GM23338 (cell line): ENCODE results near the gene SLC13A5. TPM values are rescaled to one million over a fixed set of nuclear protein-coding genes. Genes with fewer than 3 reads are reported as not detected.

Experiments used
- ATAC-seq: fragments of 200-7000 bp; cut with Tn5 transposase; 3 replicates; pipeline ENCODE4 v1.9.1; 2020
- DNase-seq: peaks from one replicate; pipeline ENCODE4 v3.0.0-alpha.2; 2015; ENCODE audit warnings: low spot score
- H2AFZ ChIP-seq: fragments of 200-600 bp; sonication (generic); 2 replicates; pipeline ENCODE4 v1.8.0; 2016; ENCODE audit warnings: antibody characterized with exemption, mild to moderate bottlenecking, moderate library complexity
- H3F3A ChIP-seq: fragments of 200-600 bp; sonication (generic); replicated peaks from 2 replicates; pipeline ENCODE4 v1.8.0; 2017; ENCODE audit warnings: antibody characterized with exemption, mixed run types, low read depth
- H3K27ac ChIP-seq: fragments of 200-600 bp; sonication (generic); 2 replicates; pipeline ENCODE4 v1.6.1; 2016; ENCODE audit warnings: low read depth
- H3K27me3 ChIP-seq: fragments of 200-600 bp; sonication (generic); 2 replicates; pipeline ENCODE4 v1.8.0; 2016; ENCODE audit warnings: mild to moderate bottlenecking, mixed run types, moderate library complexity; ENCODE audit not compliant: insufficient read depth
- H3K36me3 ChIP-seq: fragments of 200-600 bp; sonication (generic); 2 replicates; pipeline ENCODE4 v1.8.0; 2016; ENCODE audit warnings: mild to moderate bottlenecking; ENCODE audit not compliant: insufficient read depth
- H3K4me1 ChIP-seq: fragments of 200-600 bp; sonication (generic); 2 replicates; pipeline ENCODE4 v1.8.0; 2016; ENCODE audit warnings: mild to moderate bottlenecking, moderate library complexity; ENCODE audit not compliant: insufficient read depth
- H3K4me2 ChIP-seq: fragments of 200-600 bp; sonication (generic); 2 replicates; pipeline ENCODE4 v1.7.1; 2017; ENCODE audit warnings: mixed run types
- H3K4me3 ChIP-seq: fragments of 200-600 bp; sonication (generic); 2 replicates; pipeline ENCODE4 v1.6.1; 2016; ENCODE audit warnings: mixed run types
- H3K79me2 ChIP-seq: fragments of 200-600 bp; sonication (generic); replicated peaks from 2 replicates; pipeline ENCODE4 v1.8.0; 2017; ENCODE audit warnings: mild to moderate bottlenecking; ENCODE audit not compliant: insufficient read depth
- H3K9me2 ChIP-seq: fragments of 200-600 bp; sonication (generic); 2 replicates; pipeline ENCODE4 v1.8.0; 2017; ENCODE audit not compliant: insufficient read depth
- H4K20me1 ChIP-seq: fragments of 200-600 bp; sonication (generic); replicated peaks from 2 replicates; pipeline ENCODE4 v1.8.0; 2017; ENCODE audit warnings: mild to moderate bottlenecking; ENCODE audit not compliant: insufficient read depth
- H3K27ac Mint-ChIP-seq: 2 replicates; pipeline ENCODE4 v1.8.0; 2020; ENCODE audit warnings: inconsistent platforms, mild to moderate bottlenecking, moderate library complexity, mixed read lengths
- H3K27me3 Mint-ChIP-seq: 3 replicates; pipeline ENCODE4 v1.8.0; 2022; ENCODE audit warnings: low read depth, mild to moderate bottlenecking, moderate library complexity, mixed read lengths, inconsistent platforms; ENCODE audit not compliant: insufficient read depth, poor library complexity
- H3K36me3 Mint-ChIP-seq: 3 replicates; pipeline ENCODE4 v1.8.0; 2021; ENCODE audit warnings: low read depth, mild to moderate bottlenecking, inconsistent platforms, moderate library complexity, mixed read lengths
- H3K4me1 Mint-ChIP-seq: 3 replicates; pipeline ENCODE4 v1.8.0; 2020; ENCODE audit warnings: mild to moderate bottlenecking, inconsistent platforms, mixed read lengths
- H3K4me3 Mint-ChIP-seq: 3 replicates; pipeline ENCODE4 v1.8.0; 2021; ENCODE audit warnings: moderate library complexity, mild to moderate bottlenecking, inconsistent platforms, mixed read lengths
- H3K9me3 Mint-ChIP-seq: 3 replicates; pipeline ENCODE4 v1.8.0; 2020; ENCODE audit warnings: moderate library complexity, mild to moderate bottlenecking, inconsistent platforms, mixed read lengths
- CREB1 ChIP-seq: fragments of 250-450 bp; sonication (Bioruptor Pico); IDR thresholded peaks from 2 replicates; pipeline ENCODE4 v1.5.0; 2020; ENCODE audit warnings: low read depth, mild to moderate bottlenecking, moderate library complexity
- EZH2 ChIP-seq: fragments of 200-600 bp; sonication (generic); IDR thresholded peaks from one replicate; pipeline ENCODE4 v1.8.0; 2017; ENCODE audit warnings: antibody characterized with exemption, mild to moderate bottlenecking, low read depth; ENCODE audit not compliant: unreplicated experiment
- EZH2phosphoT487 ChIP-seq: fragments of 200-600 bp; sonication (generic); IDR thresholded peaks from one replicate; pipeline ENCODE4 v1.8.1; 2018; ENCODE audit warnings: antibody characterized with exemption; ENCODE audit not compliant: unreplicated experiment
- JUNB ChIP-seq: IDR thresholded peaks from one replicate; pipeline ENCODE4 v1.6.1; 2016; ENCODE audit warnings: antibody characterized with exemption; ENCODE audit not compliant: unreplicated experiment
- NANOG ChIP-seq: IDR thresholded peaks from 2 replicates; pipeline ENCODE4 v1.6.1; 2016; ENCODE audit warnings: antibody characterized with exemption, borderline replicate concordance
- POLR2AphosphoS5 ChIP-seq: IDR thresholded peaks from 2 replicates; pipeline ENCODE4 v1.6.1; 2016; ENCODE audit warnings: antibody characterized with exemption, low read depth
- STAT1 ChIP-seq: IDR thresholded peaks from one replicate; pipeline ENCODE4 v1.6.1; 2016; ENCODE audit warnings: antibody characterized with exemption; ENCODE audit not compliant: unreplicated experiment
- ZNF114 ChIP-seq: fragments of 250-450 bp; sonication (Bioruptor Pico); IDR thresholded peaks from 2 replicates; pipeline ENCODE4 v1.5.0; 2020; ENCODE audit warnings: mild to moderate bottlenecking, moderate library complexity
- ZNF331 ChIP-seq: fragments of 250-450 bp; sonication (Bioruptor Pico); IDR thresholded peaks from 2 replicates; pipeline ENCODE4 v1.5.0; 2020; ENCODE audit warnings: low read depth, mild to moderate bottlenecking, moderate library complexity
- polyA plus RNA-seq: library from polyadenylated mRNA; unstranded; fragments of >200 nt; fragmentation: Nextera tagmentation; extraction: Ambion mirVana; gene quantifications from 2 replicates; pipeline ENCODE4 v1.2.1, GENCODE V29; 2016
- total RNA-seq: library from RNA; depleted of rRNA; stranded (reverse); fragments of >200 nt; shearing (Covaris generic); gene quantifications from 2 replicates; pipeline ENCODE4 v1.2.3, GENCODE V29; 2014
- TF ChIP-seq, protein P1 (sequence below): IDR thresholded peaks from one replicate; pipeline ENCODE4 v1.6.1; 2018; ENCODE audit warnings: antibody characterized with exemption; ENCODE audit not compliant: unreplicated experiment
- TF ChIP-seq, protein P2 (sequence below), 2 experiments: fragments of 200-600 bp in 1 of 2; sonication (generic) in 1 of 2; conservative IDR thresholded peaks; 2 replicates each; pipeline versions ENCODE4 v1.5.1 to v1.6.1; 2016 to 2017; ENCODE audit warnings: antibody characterized with exemption in 2 of 2, low read depth in 2 of 2, mild to moderate bottlenecking in 2 of 2, moderate library complexity in 1 of 2
- TF ChIP-seq, protein P3 (sequence below): IDR thresholded peaks from 2 replicates; pipeline ENCODE4 v1.6.1; 2016; ENCODE audit warnings: antibody characterized with exemption
- TF ChIP-seq, protein P4 (sequence below): fragments of 250-450 bp; sonication (Bioruptor Pico); IDR thresholded peaks from 2 replicates; pipeline ENCODE4 v1.5.0; 2020; ENCODE audit warnings: mild to moderate bottlenecking, moderate library complexity

SLC13A5 gene
- total and polyA plus RNA-seq, 2 experiments from 2014 or later: 1.2 to 2.3 TPM

DNA sequence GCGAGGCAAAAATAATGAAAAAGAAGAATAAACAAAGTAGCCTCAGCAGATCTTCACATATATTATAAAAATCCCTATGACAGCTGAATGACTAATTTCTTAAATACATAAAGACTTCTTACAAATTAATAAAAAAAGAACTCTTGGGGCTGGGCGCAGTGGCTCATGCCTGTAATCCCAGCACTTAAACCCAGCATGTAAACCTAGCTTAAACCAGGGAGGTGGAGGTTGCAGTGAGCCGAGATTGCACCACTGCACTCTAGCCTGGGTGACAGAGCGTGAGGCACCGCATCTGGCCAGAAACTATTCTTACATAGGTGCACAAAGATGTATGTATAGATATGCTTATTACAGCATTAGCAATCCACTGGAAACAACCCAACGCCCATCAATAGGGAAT, 33.9 kb downstream of the SLC13A5 start (continued):
- TF ChIP-seq NANOG (no peak), POLR2AphosphoS5 (no peak)

DNA sequence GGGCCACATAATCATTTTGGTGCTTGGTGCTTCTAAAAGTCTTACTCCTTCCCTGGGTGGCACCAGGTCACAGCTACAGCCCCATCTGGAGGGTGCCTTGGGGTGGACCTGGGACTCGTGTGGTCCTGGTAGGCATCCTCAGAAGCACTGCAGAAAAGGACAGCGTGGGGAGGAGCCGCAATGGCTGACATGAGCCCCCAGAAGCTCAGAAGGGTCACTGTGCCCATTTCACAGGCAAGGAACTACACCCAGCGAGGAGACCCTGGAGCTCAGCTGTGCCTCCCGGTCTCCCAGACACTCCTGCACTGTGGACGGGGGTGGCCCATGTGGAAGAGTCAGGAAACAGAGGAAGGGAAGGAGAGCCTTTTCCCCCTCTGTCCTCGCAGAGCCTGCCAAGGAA, 35.2 kb downstream of the SLC13A5 start:
- Mint-ChIP-seq H3K27ac (no peak overlapping the region), H3K9me3 (no peaks in the 10 kb centered on the region; the same call in 2 of the 3 replicates), H3K36me3 (no peaks in the 10 kb centered on the region), H3K4me3 (no peak overlapping the region), H3K4me1 (peaks cover 2% of the 10 kb centered on the region; the same call in 1 of the 3 replicates), H3K27me3 (no peaks in the 10 kb centered on the region)
- no peak overlapping the region for H3K4me3 ChIP-seq
- H2AFZ ChIP-seq: no peak overlapping the region
- no peaks in the 10 kb centered on the region for H3K9me2 ChIP-seq
- no peaks in the 10 kb centered on the region for H3K27me3 ChIP-seq
- TF ChIP-seq ZNF331 (CRISPR knock-in tag) (no peak), EZH2 (no peak), STAT1 (no peak), EZH2phosphoT487 (no peak), NANOG (no peak), POLR2AphosphoS5 (no peak), ZNF114 (no peak), CREB1 (CRISPR knock-in tag) (no peak), JUNB (no peak)
- TF ChIP-seq, protein P1, sequence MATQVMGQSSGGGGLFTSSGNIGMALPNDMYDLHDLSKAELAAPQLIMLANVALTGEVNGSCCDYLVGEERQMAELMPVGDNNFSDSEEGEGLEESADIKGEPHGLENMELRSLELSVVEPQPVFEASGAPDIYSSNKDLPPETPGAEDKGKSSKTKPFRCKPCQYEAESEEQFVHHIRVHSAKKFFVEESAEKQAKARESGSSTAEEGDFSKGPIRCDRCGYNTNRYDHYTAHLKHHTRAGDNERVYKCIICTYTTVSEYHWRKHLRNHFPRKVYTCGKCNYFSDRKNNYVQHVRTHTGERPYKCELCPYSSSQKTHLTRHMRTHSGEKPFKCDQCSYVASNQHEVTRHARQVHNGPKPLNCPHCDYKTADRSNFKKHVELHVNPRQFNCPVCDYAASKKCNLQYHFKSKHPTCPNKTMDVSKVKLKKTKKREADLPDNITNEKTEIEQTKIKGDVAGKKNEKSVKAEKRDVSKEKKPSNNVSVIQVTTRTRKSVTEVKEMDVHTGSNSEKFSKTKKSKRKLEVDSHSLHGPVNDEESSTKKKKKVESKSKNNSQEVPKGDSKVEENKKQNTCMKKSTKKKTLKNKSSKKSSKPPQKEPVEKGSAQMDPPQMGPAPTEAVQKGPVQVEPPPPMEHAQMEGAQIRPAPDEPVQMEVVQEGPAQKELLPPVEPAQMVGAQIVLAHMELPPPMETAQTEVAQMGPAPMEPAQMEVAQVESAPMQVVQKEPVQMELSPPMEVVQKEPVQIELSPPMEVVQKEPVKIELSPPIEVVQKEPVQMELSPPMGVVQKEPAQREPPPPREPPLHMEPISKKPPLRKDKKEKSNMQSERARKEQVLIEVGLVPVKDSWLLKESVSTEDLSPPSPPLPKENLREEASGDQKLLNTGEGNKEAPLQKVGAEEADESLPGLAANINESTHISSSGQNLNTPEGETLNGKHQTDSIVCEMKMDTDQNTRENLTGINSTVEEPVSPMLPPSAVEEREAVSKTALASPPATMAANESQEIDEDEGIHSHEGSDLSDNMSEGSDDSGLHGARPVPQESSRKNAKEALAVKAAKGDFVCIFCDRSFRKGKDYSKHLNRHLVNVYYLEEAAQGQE: no peak
- TF ChIP-seq, protein P2, sequence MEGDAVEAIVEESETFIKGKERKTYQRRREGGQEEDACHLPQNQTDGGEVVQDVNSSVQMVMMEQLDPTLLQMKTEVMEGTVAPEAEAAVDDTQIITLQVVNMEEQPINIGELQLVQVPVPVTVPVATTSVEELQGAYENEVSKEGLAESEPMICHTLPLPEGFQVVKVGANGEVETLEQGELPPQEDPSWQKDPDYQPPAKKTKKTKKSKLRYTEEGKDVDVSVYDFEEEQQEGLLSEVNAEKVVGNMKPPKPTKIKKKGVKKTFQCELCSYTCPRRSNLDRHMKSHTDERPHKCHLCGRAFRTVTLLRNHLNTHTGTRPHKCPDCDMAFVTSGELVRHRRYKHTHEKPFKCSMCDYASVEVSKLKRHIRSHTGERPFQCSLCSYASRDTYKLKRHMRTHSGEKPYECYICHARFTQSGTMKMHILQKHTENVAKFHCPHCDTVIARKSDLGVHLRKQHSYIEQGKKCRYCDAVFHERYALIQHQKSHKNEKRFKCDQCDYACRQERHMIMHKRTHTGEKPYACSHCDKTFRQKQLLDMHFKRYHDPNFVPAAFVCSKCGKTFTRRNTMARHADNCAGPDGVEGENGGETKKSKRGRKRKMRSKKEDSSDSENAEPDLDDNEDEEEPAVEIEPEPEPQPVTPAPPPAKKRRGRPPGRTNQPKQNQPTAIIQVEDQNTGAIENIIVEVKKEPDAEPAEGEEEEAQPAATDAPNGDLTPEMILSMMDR (conservative IDR thresholded peaks at IDR 0.05; ENCODE audit: low read depth in 2 of 2): no peak
- TF ChIP-seq, protein P3, sequence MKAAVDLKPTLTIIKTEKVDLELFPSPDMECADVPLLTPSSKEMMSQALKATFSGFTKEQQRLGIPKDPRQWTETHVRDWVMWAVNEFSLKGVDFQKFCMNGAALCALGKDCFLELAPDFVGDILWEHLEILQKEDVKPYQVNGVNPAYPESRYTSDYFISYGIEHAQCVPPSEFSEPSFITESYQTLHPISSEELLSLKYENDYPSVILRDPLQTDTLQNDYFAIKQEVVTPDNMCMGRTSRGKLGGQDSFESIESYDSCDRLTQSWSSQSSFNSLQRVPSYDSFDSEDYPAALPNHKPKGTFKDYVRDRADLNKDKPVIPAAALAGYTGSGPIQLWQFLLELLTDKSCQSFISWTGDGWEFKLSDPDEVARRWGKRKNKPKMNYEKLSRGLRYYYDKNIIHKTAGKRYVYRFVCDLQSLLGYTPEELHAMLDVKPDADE: no peak
- TF ChIP-seq, protein P4, sequence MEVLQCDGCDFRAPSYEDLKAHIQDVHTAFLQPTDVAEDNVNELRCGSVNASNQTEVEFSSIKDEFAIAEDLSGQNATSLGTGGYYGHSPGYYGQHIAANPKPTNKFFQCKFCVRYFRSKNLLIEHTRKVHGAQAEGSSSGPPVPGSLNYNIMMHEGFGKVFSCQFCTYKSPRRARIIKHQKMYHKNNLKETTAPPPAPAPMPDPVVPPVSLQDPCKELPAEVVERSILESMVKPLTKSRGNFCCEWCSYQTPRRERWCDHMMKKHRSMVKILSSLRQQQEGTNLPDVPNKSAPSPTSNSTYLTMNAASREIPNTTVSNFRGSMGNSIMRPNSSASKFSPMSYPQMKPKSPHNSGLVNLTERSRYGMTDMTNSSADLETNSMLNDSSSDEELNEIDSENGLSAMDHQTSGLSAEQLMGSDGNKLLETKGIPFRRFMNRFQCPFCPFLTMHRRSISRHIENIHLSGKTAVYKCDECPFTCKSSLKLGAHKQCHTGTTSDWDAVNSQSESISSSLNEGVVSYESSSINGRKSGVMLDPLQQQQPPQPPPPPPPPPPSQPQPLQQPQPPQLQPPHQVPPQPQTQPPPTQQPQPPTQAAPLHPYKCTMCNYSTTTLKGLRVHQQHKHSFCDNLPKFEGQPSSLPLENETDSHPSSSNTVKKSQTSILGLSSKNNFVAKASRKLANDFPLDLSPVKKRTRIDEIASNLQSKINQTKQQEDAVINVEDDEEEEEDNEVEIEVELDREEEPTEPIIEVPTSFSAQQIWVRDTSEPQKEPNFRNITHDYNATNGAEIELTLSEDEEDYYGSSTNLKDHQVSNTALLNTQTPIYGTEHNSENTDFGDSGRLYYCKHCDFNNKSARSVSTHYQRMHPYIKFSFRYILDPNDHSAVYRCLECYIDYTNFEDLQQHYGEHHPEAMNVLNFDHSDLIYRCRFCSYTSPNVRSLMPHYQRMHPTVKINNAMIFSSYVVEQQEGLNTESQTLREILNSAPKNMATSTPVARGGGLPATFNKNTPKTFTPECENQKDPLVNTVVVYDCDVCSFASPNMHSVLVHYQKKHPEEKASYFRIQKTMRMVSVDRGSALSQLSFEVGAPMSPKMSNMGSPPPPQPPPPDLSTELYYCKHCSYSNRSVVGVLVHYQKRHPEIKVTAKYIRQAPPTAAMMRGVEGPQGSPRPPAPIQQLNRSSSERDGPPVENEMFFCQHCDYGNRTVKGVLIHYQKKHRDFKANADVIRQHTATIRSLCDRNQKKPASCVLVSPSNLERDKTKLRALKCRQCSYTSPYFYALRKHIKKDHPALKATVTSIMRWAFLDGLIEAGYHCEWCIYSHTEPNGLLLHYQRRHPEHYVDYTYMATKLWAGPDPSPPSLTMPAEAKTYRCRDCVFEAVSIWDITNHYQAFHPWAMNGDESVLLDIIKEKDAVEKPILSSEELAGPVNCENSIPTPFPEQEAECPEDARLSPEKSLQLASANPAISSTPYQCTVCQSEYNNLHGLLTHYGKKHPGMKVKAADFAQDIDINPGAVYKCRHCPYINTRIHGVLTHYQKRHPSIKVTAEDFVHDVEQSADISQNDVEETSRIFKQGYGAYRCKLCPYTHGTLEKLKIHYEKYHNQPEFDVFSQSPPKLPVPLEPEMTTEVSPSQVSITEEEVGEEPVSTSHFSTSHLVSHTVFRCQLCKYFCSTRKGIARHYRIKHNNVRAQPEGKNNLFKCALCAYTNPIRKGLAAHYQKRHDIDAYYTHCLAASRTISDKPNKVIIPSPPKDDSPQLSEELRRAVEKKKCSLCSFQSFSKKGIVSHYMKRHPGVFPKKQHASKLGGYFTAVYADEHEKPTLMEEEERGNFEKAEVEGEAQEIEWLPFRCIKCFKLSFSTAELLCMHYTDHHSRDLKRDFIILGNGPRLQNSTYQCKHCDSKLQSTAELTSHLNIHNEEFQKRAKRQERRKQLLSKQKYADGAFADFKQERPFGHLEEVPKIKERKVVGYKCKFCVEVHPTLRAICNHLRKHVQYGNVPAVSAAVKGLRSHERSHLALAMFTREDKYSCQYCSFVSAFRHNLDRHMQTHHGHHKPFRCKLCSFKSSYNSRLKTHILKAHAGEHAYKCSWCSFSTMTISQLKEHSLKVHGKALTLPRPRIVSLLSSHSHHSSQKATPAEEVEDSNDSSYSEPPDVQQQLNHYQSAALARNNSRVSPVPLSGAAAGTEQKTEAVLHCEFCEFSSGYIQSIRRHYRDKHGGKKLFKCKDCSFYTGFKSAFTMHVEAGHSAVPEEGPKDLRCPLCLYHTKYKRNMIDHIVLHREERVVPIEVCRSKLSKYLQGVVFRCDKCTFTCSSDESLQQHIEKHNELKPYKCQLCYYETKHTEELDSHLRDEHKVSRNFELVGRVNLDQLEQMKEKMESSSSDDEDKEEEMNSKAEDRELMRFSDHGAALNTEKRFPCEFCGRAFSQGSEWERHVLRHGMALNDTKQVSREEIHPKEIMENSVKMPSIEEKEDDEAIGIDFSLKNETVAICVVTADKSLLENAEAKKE (CRISPR knock-in tag): no peak
- no peak overlapping the region for H3K4me2 ChIP-seq
- H3K79me2 ChIP-seq: no peaks in the 10 kb centered on the region
- no peaks in the 10 kb centered on the region for H3K36me3 ChIP-seq
- no peaks in the 10 kb centered on the region; the same call in 1 of the 2 replicates for H3K4me1 ChIP-seq
- DNase-seq: no peak
- H3K27ac ChIP-seq: no peak overlapping the region
- no peaks in the 10 kb centered on the region for H4K20me1 ChIP-seq
- no peaks in the 10 kb centered on the region for H3F3A ChIP-seq
- ATAC-seq: no peak
